Mucosa of rectum (tissue), 2 donors: ENCODE results near the gene POLR2I.
"Not testable (repeated sequence)": the region's sequence is repeated elsewhere in the genome, so short reads cannot be mapped to it uniquely, and the experiment has no call there.

ENCODE experiments used
- H3K27ac ChIP-seq, 2 donors: one replicate each; pipeline ENCODE4 v1.7.0; 2013; ENCODE audit warnings: inconsistent platforms in 2 of 2, low read depth in 2 of 2, low read length in 2 of 2
- H3K27me3 ChIP-seq, 2 donors: one replicate each; pipeline ENCODE4 v1.7.0; 2013; ENCODE audit warnings: low read length in 2 of 2; ENCODE audit not compliant: control insufficient read depth in 2 of 2, insufficient read depth in 2 of 2
- H3K36me3 ChIP-seq, 2 donors: one replicate each; pipeline ENCODE4 v1.7.0; 2013; ENCODE audit warnings: low read length in 2 of 2; ENCODE audit not compliant: control insufficient read depth in 2 of 2, insufficient read depth in 2 of 2
- H3K4me1 ChIP-seq, 2 donors: one replicate each; pipeline ENCODE4 v1.7.0; 2013; ENCODE audit warnings: low read length in 2 of 2, mild to moderate bottlenecking in 1 of 2; ENCODE audit not compliant: control insufficient read depth in 2 of 2, insufficient read depth in 2 of 2
- H3K4me3 ChIP-seq, 2 donors: one replicate each; pipeline ENCODE4 v1.7.0; 2013; ENCODE audit warnings: low read length in 2 of 2
- H3K9ac ChIP-seq, 2 donors: one replicate each; pipeline ENCODE4 v1.7.0; 2013; ENCODE audit warnings: low read length in 2 of 2, low read depth in 1 of 2, mild to moderate bottlenecking in 1 of 2
- H3K9me3 ChIP-seq, 2 donors: one replicate each; pipeline ENCODE4 v1.7.0; 2013; ENCODE audit warnings: low read length in 2 of 2; ENCODE audit not compliant: control insufficient read depth in 2 of 2
- donor health status: healthy.
- donor health status: Normal muscosa, but diverticular disease.

The POLR2I gene

GRCh38 chr19:36084231-36085009 lies 30.3 kb downstream of the POLR2I start:
- Histone ChIP-seq H3K27me3 (no peaks in the 10 kb centered on the region), H3K4me3 (no peak overlapping the region), H3K9me3 (no peaks in the 10 kb centered on the region), H3K36me3 (peaks cover 0 to 2% of the 10 kb centered on the region in 2 donors), H3K4me1 (no peaks in the 10 kb centered on the region), H3K27ac (no peak overlapping the region), H3K9ac (no peak overlapping the region)

DNA sequence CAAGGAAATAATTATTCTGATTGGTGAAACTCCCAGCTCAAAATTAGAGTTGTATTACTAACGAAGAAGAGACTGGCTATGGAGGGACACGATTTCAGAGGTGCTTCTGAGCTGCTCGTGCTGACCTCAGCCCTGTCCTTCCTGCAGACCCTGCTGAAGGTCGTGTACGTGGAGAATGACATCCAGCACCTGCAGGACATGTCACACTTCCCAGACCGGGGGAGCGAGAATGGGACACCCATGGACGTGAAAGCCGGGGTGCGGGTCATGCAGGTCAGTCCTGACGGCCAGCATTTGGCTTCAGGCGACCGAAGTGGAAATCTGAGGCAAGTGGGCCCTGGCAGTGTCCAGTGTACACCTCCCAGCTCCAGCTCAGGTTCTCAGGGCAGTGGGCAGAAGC lies 31.8 kb downstream of the POLR2I start:
- Histone ChIP-seq H3K36me3 (peaks cover 0 to 2% of the 10 kb centered on the region in 2 donors), H3K9me3 (no peaks in the 10 kb centered on the region), H3K4me1 (no peaks in the 10 kb centered on the region), H3K27ac (no peak overlapping the region), H3K27me3 (no peaks in the 10 kb centered on the region), H3K4me3 (no peak overlapping the region), H3K9ac (no peak overlapping the region)

DNA sequence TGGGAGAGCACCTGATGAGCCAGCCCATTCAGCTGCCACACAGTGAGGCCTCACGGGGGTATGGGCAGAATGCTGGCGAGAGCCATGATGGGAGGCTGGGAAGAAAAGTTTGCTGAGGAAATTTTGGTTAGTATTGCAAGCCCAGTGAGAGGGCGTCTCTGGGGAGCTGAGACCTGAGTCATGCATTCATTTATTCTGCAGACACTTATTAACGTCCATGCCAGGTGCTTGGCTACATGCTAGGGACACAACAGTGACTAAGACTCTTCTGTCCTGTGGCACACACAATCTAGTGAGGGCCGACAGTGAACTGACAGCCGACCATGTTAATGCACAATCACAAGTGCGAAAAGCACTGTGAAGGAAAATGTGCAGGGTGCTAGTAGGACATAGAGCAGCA lies 32.8 kb downstream of the POLR2I start:
- peaks cover 0 to 2% of the 10 kb centered on the region in 2 donors for H3K36me3 ChIP-seq
- no peak overlapping the region for H3K4me3 ChIP-seq
- no peak overlapping the region for H3K27ac ChIP-seq
- no peak overlapping the region for H3K9ac ChIP-seq
- no peaks in the 10 kb centered on the region for H3K4me1 ChIP-seq
- no peaks in the 10 kb centered on the region for H3K27me3 ChIP-seq
- H3K9me3 ChIP-seq, result no peaks in the 10 kb centered on the region

DNA sequence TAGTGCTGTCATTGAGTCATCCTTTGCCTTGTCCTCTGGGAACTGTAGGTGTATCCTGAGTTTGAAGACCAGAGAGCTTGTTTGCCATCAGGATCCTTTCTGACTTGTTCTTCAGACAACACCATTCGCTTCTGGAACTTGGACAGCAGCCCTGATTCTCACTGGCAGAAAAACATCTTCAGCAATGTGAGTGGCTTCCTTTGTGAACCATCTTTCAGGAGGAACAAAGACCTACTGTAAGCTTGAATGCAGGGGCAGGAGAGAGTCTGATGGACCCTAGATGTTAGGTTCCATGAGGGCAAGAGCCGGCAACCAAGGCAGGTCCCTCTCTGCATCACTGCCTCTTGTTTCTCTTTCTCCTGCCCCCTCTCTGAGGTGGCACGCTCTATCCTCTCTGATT lies 33.3 kb downstream of the POLR2I start:
- no peaks in the 10 kb centered on the region for H3K27me3 ChIP-seq
- no peaks in the 10 kb centered on the region for H3K9me3 ChIP-seq
- no peak overlapping the region for H3K9ac ChIP-seq
- H3K27ac ChIP-seq, result no peak overlapping the region
- no peak overlapping the region for H3K4me3 ChIP-seq
- H3K36me3 ChIP-seq, result peaks cover 0 to 2% of the 10 kb centered on the region in 2 donors
- H3K4me1 ChIP-seq, result no peaks in the 10 kb centered on the region

DNA sequence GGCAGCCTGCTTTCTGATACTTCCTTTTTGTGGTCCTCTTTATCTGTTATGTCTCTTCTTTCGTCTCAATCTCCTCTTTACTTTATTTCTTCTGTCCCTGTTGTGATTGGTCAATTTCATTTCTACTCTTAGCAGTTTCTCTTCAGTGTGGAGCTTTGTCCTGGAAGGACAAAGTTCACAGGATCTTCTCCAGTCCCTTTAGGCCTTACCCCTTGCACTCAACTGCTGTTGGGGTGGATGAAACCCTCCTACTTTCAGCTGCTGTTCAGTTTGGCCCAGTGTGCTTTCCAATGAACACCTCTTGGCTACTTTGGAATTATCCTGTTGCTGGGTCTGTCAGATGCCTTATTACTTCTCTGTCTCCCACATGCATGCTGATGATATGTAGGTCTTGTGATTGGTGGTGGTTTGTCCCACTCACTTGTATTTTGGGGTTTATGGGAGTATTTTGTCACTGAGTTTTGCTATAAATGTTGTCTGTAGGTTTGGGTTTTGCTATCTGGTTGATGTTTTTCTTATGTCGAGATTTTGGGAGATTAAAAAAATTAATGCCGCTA lies 35.2 kb downstream of the POLR2I start:
- H3K9me3 ChIP-seq, result no peaks in the 10 kb centered on the region
- H3K27me3 ChIP-seq, result no peaks in the 10 kb centered on the region
- peaks cover 0 to 2% of the 10 kb centered on the region in 2 donors for H3K36me3 ChIP-seq
- no peak overlapping the region for H3K4me3 ChIP-seq
- no peaks in the 10 kb centered on the region for H3K4me1 ChIP-seq
- H3K27ac ChIP-seq, result no peak overlapping the region
- H3K9ac ChIP-seq, result no peak overlapping the region

DNA sequence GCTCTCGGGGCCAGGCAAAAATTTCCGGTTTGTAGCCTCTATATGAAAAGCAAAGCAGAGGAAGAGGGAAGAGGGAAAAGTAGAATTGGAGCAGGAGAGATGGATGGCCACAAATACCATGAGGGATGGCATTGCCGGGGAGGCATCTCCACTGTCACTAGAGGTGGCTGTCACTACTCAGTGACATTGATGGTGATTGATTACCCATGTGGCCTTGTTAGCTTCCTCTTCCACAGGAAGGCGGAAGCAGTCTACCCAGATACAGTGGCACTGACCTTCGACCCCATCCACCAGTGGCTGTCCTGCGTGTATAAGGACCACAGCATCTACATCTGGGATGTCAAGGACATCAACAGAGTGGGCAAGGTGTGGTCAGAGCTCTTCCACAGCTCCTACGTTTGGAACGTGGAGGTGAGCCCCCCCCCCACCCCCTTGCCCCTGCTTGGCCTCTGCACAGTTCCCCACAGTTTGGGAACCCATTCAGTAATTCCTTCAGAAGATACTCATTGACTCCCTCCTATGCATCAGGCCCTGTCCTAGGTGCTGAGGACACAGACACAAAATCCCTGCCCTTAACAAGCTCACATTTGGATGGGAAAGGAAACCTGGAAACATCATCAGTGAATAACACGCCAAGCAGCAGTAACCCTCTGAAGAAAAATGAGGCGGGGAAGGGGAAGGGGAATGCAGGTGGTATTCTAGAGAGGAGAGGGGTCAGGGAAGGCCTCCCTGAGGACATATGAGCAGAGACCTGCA lies 41.4 kb downstream of the POLR2I start:
- no peak overlapping the region for H3K9ac ChIP-seq
- no peaks in the 10 kb centered on the region for H3K27me3 ChIP-seq
- H3K4me3 ChIP-seq, result no peak overlapping the region
- H3K9me3 ChIP-seq, result no peaks in the 10 kb centered on the region
- H3K27ac ChIP-seq, result no peak overlapping the region
- H3K36me3 ChIP-seq, result peaks cover 0 to 2% of the 10 kb centered on the region in 2 donors
- H3K4me1 ChIP-seq, result peaks cover 0 to 2% of the 10 kb centered on the region in 2 donors

GRCh38 chr19:36072081-36072480 lies 42.6 kb downstream of the POLR2I start:
- no peak overlapping the region for H3K27ac ChIP-seq
- H3K9me3 ChIP-seq, result no peaks in the 10 kb centered on the region
- H3K27me3 ChIP-seq, result no peaks in the 10 kb centered on the region
- H3K36me3 ChIP-seq, result peaks cover 0 to 2% of the 10 kb centered on the region in 2 donors
- H3K4me3 ChIP-seq, result no peak overlapping the region
- H3K9ac ChIP-seq, result no peak overlapping the region
- H3K4me1 ChIP-seq, result peaks cover 0 to 2% of the 10 kb centered on the region in 2 donors

GRCh38 chr19:36068810-36069499 lies 45.7 kb downstream of the POLR2I start:
- H3K27ac ChIP-seq, H3K36me3 ChIP-seq: not testable (repeated sequence)

GRCh38 chr19:36067681-36068080 lies 47.0 kb downstream of the POLR2I start:
- no peak overlapping the region for H3K9ac ChIP-seq
- H3K4me3 ChIP-seq, result no peak overlapping the region
- H3K27me3 ChIP-seq, result no peaks in the 10 kb centered on the region
- no peaks in the 10 kb centered on the region for H3K9me3 ChIP-seq
- H3K4me1 ChIP-seq, result peaks cover 0 to 2% of the 10 kb centered on the region in 2 donors
- no peak overlapping the region for H3K27ac ChIP-seq
- no peaks in the 10 kb centered on the region for H3K36me3 ChIP-seq

More at GRCh38 chr19:36068810-36069499, 45.7 kb downstream of the POLR2I start:
- not testable (repeated sequence) for H3K27me3 ChIP-seq, H3K4me1 ChIP-seq, H3K9me3 ChIP-seq, H3K4me3 ChIP-seq, H3K9ac ChIP-seq

DNA sequence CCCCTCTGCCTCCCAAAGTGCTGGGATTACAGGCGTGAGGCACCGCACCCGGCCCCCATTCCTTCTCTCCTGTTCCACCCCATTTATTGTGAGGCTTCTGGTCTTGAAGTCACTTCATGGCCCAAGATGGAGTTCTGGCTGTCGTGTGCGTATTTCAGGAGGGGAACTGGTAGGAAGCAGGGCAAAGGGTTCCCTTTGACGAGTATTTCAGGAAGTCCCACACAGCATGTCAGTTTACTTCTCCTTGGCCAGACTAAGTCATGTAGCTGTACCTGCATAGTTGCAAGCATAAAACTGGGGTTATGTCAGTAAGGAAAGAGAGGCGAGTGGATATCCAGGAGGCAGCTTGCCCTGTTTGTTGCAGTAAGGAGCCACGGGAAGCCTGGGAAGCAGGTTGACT lies 49.8 kb downstream of the POLR2I start:
- Histone ChIP-seq H3K27me3 (no peaks in the 10 kb centered on the region), H3K9me3 (no peaks in the 10 kb centered on the region), H3K36me3 (no peaks in the 10 kb centered on the region), H3K4me1 (no peaks in the 10 kb centered on the region), H3K4me3 (no peak overlapping the region), H3K9ac (no peak overlapping the region), H3K27ac (no peak overlapping the region)
